H9 (cell line): ENCODE results near the gene ZDHHC17. TPM values are rescaled to one million over a fixed set of nuclear protein-coding genes. Genes with fewer than 3 reads are reported as not detected.

Source experiments
- DNase-seq: peaks from one replicate; pipeline ENCODE4 v3.0.0-alpha.2; 2017
- H2AFZ ChIP-seq: one replicate; pipeline ENCODE4 v1.6.1; 2013; ENCODE audit warnings: mild to moderate bottlenecking, low read length, control low read depth, moderate library complexity
- H2AK5ac ChIP-seq: 2 replicates; pipeline ENCODE4 v1.6.1; 2013; ENCODE audit warnings: low read length, control low read depth, mixed read lengths; ENCODE audit not compliant: insufficient read length
- H2BK120ac ChIP-seq: one replicate; pipeline ENCODE4 v1.6.1; 2013; ENCODE audit warnings: low read depth, mild to moderate bottlenecking, low read length, control low read depth, inconsistent platforms; ENCODE audit not compliant: poor library complexity, severe bottlenecking
- H2BK12ac ChIP-seq: 2 replicates; pipeline ENCODE4 v1.6.1; 2013; ENCODE audit warnings: low read length, control low read depth, mixed read lengths, low read depth; ENCODE audit not compliant: insufficient read length
- H2BK15ac ChIP-seq: 2 replicates; pipeline ENCODE4 v1.6.1; 2013; ENCODE audit warnings: low read depth, low read length, control low read depth
- H2BK20ac ChIP-seq: one replicate; pipeline ENCODE4 v1.6.1; 2013; ENCODE audit warnings: low read depth, mild to moderate bottlenecking, low read length, control low read depth, inconsistent platforms; ENCODE audit not compliant: poor library complexity, severe bottlenecking
- H2BK5ac ChIP-seq: 2 replicates; pipeline ENCODE4 v1.6.1; 2013; ENCODE audit warnings: low read length, control low read depth, mixed read lengths; ENCODE audit not compliant: insufficient read length
- H3K14ac ChIP-seq: 2 replicates; pipeline ENCODE4 v1.6.1; 2013; ENCODE audit warnings: low read length, control low read depth; ENCODE audit not compliant: insufficient read depth
- H3K18ac ChIP-seq: 2 replicates; pipeline ENCODE4 v1.6.1; 2013; ENCODE audit warnings: low read depth, mild to moderate bottlenecking, mixed read lengths, low read length, control low read depth; ENCODE audit not compliant: insufficient read length
- H3K23ac ChIP-seq: 2 replicates; pipeline ENCODE4 v1.6.1; 2013; ENCODE audit warnings: low read length, control low read depth, mixed read lengths, low read depth; ENCODE audit not compliant: insufficient read length
- H3K23me2 ChIP-seq: 2 replicates; pipeline ENCODE4 v1.6.1; 2013; ENCODE audit warnings: low read depth, mild to moderate bottlenecking, mixed read lengths, low read length, control low read depth; ENCODE audit not compliant: insufficient read length, poor library complexity, severe bottlenecking
- H3K27ac ChIP-seq: 2 replicates; pipeline ENCODE4 v1.5.1; 2013; ENCODE audit warnings: low read length, control low read depth, mixed read lengths, low read depth; ENCODE audit not compliant: insufficient read length
- H3K27me3 ChIP-seq: 2 replicates; pipeline ENCODE4 v1.6.1; 2013; ENCODE audit warnings: low read length, control low read depth, inconsistent platforms; ENCODE audit not compliant: insufficient read depth
- H3K4ac ChIP-seq: 2 replicates; pipeline ENCODE4 v1.6.1; 2013; ENCODE audit warnings: low read depth, mild to moderate bottlenecking, control low read depth, inconsistent platforms, low read length, moderate library complexity
- H3K4me1 ChIP-seq: 2 replicates; pipeline ENCODE4 v1.6.1; 2013; ENCODE audit warnings: low read length, control low read depth, inconsistent platforms; ENCODE audit not compliant: insufficient read depth
- H3K4me2 ChIP-seq: 2 replicates; pipeline ENCODE4 v1.6.1; 2013; ENCODE audit warnings: low read length, control low read depth, mixed read lengths; ENCODE audit not compliant: insufficient read length, insufficient read depth
- H3K56ac ChIP-seq: 2 replicates; pipeline ENCODE4 v1.6.1; 2013; ENCODE audit warnings: low read depth, mild to moderate bottlenecking, mixed read lengths, low read length, control low read depth; ENCODE audit not compliant: insufficient read length
- H3K79me1 ChIP-seq: 2 replicates; pipeline ENCODE4 v1.6.1; 2013; ENCODE audit warnings: low read depth, mild to moderate bottlenecking, moderate library complexity, low read length, control low read depth, inconsistent platforms; ENCODE audit not compliant: insufficient read depth, poor library complexity, severe bottlenecking
- H3K79me2 ChIP-seq: 2 replicates; pipeline ENCODE4 v1.6.1; 2013; ENCODE audit warnings: low read length, control low read depth, inconsistent platforms; ENCODE audit not compliant: insufficient read depth
- H3K9ac ChIP-seq: 2 replicates; pipeline ENCODE4 v1.6.1; 2013; ENCODE audit warnings: low read length, control low read depth, mixed read lengths; ENCODE audit not compliant: insufficient read length; ENCODE audit errors: extremely low read depth
- H3K9me3 ChIP-seq: one replicate; pipeline ENCODE4 v1.6.1; 2013; ENCODE audit warnings: low read depth, low read length, inconsistent platforms; ENCODE audit not compliant: control insufficient read depth
- H3T11ph ChIP-seq: one replicate; pipeline ENCODE4 v1.6.1; 2013; ENCODE audit warnings: mild to moderate bottlenecking, low read length, control low read depth, inconsistent platforms
- H4K20me1 ChIP-seq: one replicate; pipeline ENCODE4 v1.6.1; 2013; ENCODE audit not compliant: control insufficient read depth, insufficient read length, insufficient read depth
- H4K5ac ChIP-seq: 2 replicates; pipeline ENCODE4 v1.6.1; 2013; ENCODE audit warnings: low read depth, mild to moderate bottlenecking, mixed read lengths, low read length, control low read depth; ENCODE audit not compliant: insufficient read length
- H4K8ac ChIP-seq: replicated peaks from 2 replicates; pipeline ENCODE4 v1.6.1; 2013; ENCODE audit warnings: low read length, control low read depth, mixed read lengths, low read depth; ENCODE audit not compliant: insufficient read length
- H4K91ac ChIP-seq: 2 replicates; pipeline ENCODE4 v1.6.1; 2013; ENCODE audit warnings: low read depth, mild to moderate bottlenecking, moderate library complexity, mixed read lengths, low read length, control low read depth; ENCODE audit not compliant: insufficient read length
- H3K27ac Mint-ChIP-seq, 3 experiments: 2 replicates in 2 of 3; 3 replicates in 1 of 3; pipeline ENCODE4 v1.8.0; 2020 to 2021; ENCODE audit warnings: mixed read lengths in 3 of 3, mild to moderate bottlenecking in 1 of 3, moderate library complexity in 1 of 3
- H3K27me3 Mint-ChIP-seq: 2 replicates; pipeline ENCODE4 v1.8.0; 2021; ENCODE audit warnings: low read depth, mild to moderate bottlenecking, moderate library complexity, mixed read lengths
- H3K36me3 Mint-ChIP-seq, 3 experiments: 2 replicates in 2 of 3; 3 replicates in 1 of 3; pipeline ENCODE4 v1.8.0; 2020 to 2021; ENCODE audit warnings: low read depth in 3 of 3, mixed read lengths in 3 of 3; ENCODE audit not compliant: insufficient read depth in 1 of 3
- H3K4me1 Mint-ChIP-seq, 2 experiments: 2 replicates each; pipeline ENCODE4 v1.8.0; 2020; ENCODE audit warnings: mixed read lengths in 2 of 2
- H3K4me3 Mint-ChIP-seq, 2 experiments: 2 replicates in 1 of 2; 3 replicates in 1 of 2; pipeline ENCODE4 v1.8.0; 2020 to 2021; ENCODE audit warnings: mild to moderate bottlenecking in 2 of 2, mixed read lengths in 2 of 2, moderate library complexity in 1 of 2
- H3K9me3 Mint-ChIP-seq, 2 experiments: 2 replicates in 1 of 2; 3 replicates in 1 of 2; pipeline ENCODE4 v1.8.0; 2020; ENCODE audit warnings: mild to moderate bottlenecking in 2 of 2, mixed read lengths in 2 of 2, moderate library complexity in 1 of 2
- WGBS: extraction: QIAGEN DNeasy Blood & Tissue Kit; methylation state at CpG from one replicate; pipeline ENCODE4 v1.1.7; 2013; ENCODE audit warnings: missing lambda C conversion rate, low lambda C conversion rate, mixed read lengths; ENCODE audit not compliant: insufficient read length; ENCODE audit errors: extremely low coverage; 5-methylcytosine and 5-hydroxymethylcytosine counted together
- total RNA-seq: library from RNA; stranded (reverse); gene quantifications from 2 replicates; pipeline ENCODE4 v1.2.1, GENCODE V29; 2021
- TF ChIP-seq, protein P1 (sequence below): fragments of 200-600 bp; sonication (generic); conservative IDR thresholded peaks from 3 replicates; pipeline ENCODE4 v1.8.0; 2021; ENCODE audit warnings: antibody characterized with exemption, mild to moderate bottlenecking

The ZDHHC17 gene
- total RNA-seq, 1 experiment from 2014 or later, result 32.6 TPM

DNA sequence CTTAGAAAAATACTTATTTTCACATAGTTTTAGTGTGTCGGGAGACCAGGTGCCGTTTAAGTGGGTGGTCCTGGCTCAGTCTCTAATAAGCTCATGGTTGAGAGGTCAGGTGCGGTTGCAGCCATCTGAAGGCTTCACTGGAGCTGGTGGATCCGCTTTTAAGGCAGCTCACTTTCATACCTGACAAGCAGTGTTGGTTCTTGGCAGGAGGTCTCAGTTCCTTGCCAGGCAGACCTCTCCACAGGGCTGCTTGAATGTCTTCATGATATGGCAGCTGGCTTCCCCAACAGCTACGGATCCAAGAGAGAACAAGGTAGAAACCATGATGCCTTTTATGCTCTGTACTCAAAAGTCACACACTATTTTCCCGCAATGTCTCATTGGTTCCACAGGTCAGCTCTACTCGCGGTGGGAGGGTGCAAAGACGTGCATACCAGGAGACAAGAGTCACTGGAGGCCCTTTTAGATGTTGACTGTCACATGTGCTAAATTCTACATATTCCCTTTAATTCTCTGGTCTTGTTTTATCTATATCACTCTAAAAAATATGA, 8.0 kb upstream of the ZDHHC17 start:
- H3K14ac ChIP-seq, result no peak overlapping the region
- no peaks in the 10 kb centered on the region for H3K4me1 ChIP-seq
- peaks cover 0 to 4% (median 0%) of the 10 kb centered on the region in 3 experiments; a peak in 1 of 7 replicates for H3K36me3 Mint-ChIP-seq
- no peak for DNase-seq
- no peak overlapping the region for H4K8ac ChIP-seq
- H3K27me3 Mint-ChIP-seq, result no peaks in the 10 kb centered on the region
- 0 out of 7 replicates have a peak overlapping the region, but pooled peaks of 1 of the 3 experiments have one; percentile 44 for H3K27ac Mint-ChIP-seq
- peaks cover 3 to 13% of the 10 kb centered on the region in 2 experiments; a peak in 3 of 4 replicates for H3K4me1 Mint-ChIP-seq
- H3K27ac ChIP-seq, result no peak overlapping the region
- no peak overlapping the region for H3K4ac ChIP-seq
- H2BK20ac ChIP-seq, result no peak overlapping the region
- no peak overlapping the region for H2AK5ac ChIP-seq
- no peaks in the 10 kb centered on the region for H3K9me3 ChIP-seq
- no peak overlapping the region for H2AFZ ChIP-seq
- no peak overlapping the region for H3K9ac ChIP-seq
- no peak overlapping the region for H3K18ac ChIP-seq
- no peak overlapping the region for H3T11ph ChIP-seq
- H3K27me3 ChIP-seq, result no peaks in the 10 kb centered on the region
- no peaks in the 10 kb centered on the region for H3K23me2 ChIP-seq
- peaks cover 0 to 2% of the 10 kb centered on the region in 2 experiments; a peak in 1 of 5 replicates for H3K9me3 Mint-ChIP-seq
- TF ChIP-seq, protein P1, sequence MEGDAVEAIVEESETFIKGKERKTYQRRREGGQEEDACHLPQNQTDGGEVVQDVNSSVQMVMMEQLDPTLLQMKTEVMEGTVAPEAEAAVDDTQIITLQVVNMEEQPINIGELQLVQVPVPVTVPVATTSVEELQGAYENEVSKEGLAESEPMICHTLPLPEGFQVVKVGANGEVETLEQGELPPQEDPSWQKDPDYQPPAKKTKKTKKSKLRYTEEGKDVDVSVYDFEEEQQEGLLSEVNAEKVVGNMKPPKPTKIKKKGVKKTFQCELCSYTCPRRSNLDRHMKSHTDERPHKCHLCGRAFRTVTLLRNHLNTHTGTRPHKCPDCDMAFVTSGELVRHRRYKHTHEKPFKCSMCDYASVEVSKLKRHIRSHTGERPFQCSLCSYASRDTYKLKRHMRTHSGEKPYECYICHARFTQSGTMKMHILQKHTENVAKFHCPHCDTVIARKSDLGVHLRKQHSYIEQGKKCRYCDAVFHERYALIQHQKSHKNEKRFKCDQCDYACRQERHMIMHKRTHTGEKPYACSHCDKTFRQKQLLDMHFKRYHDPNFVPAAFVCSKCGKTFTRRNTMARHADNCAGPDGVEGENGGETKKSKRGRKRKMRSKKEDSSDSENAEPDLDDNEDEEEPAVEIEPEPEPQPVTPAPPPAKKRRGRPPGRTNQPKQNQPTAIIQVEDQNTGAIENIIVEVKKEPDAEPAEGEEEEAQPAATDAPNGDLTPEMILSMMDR, result no peak
- no peak overlapping the region for H3K23ac ChIP-seq
- H2BK5ac ChIP-seq, result no peak overlapping the region
- H4K91ac ChIP-seq, result no peak overlapping the region
- H3K79me1 ChIP-seq, result no peaks in the 10 kb centered on the region
- H3K4me3 Mint-ChIP-seq, result no peak overlapping the region
- H3K56ac ChIP-seq, result no peak overlapping the region
- peak overlapping the region; percentile 23 for H2BK12ac ChIP-seq
- H2BK15ac ChIP-seq, result no peak overlapping the region
- H4K5ac ChIP-seq, result no peak overlapping the region
- no peaks in the 10 kb centered on the region for H4K20me1 ChIP-seq
- no peak overlapping the region for H3K4me2 ChIP-seq
- no CpG with 5 or more reads among the region's 9 CpGs for WGBS
- no peak overlapping the region for H2BK120ac ChIP-seq
- H3K79me2 ChIP-seq, result no peaks in the 10 kb centered on the region
